Measurements from ENCODE around the gene OCA2. TPM values are rescaled to one million over a fixed set of nuclear protein-coding genes. Genes with fewer than 3 reads are reported as not detected.

Gene OCA2
- polyA plus RNA-seq, 3 donors, result not detected

DNA sequence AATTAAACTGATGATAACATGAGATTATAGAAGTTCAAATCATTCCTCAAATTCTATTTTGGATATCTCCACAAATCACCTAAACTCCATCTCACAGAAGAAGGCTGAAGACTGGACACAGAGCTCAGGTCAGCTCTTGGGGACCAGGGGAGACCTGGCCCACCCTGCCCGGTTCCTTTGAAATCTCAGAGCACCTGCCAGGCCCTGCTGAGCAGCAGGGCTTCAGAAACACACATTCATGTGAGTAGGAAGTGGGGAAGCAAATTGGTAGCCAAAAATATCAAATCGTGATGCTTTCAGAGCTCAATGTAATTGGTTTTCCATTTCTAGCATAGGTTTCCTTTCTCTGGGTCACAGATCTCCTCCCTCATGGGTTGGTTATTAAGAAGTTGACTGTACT is 76.2 kb downstream of the OCA2 start:
- Histone ChIP-seq H2AFZ (ENCODE audit: insufficient read depth, low read depth, low read length, poor library complexity, severe bottlenecking) (no peak overlapping the region), H3K4me3 (replicated peaks in 1 of 3; ENCODE audit: low read depth in 2 of 3, low read length in 3 of 3) (no peak overlapping the region), H3K4me2 (replicated peaks; ENCODE audit: extremely low read depth, low read length, poor library complexity, severe bottlenecking) (no peak overlapping the region), H4K20me1 (ENCODE audit: insufficient read depth, low read length) (no peaks in the 10 kb centered on the region), H3K4me1 (ENCODE audit: control insufficient read depth in 1 of 2, insufficient read depth in 2 of 2, low read length in 2 of 2) (no peaks in the 10 kb centered on the region), H3K79me2 (ENCODE audit: insufficient read depth, low read length) (no peaks in the 10 kb centered on the region), H3K27ac (ENCODE audit: low read depth in 1 of 2, low read length in 2 of 2) (no peak overlapping the region), H3K27me3 (ENCODE audit: control insufficient read depth in 2 of 2, insufficient read depth in 2 of 2, low read length in 2 of 2) (no peaks in the 10 kb centered on the region), H3K9me3 (replicated peaks in 1 of 2; ENCODE audit: control insufficient read depth in 1 of 2, insufficient read depth in 1 of 2, low read length in 2 of 2) (peaks cover 8 to 11% of the 10 kb centered on the region in 2 donors), H3K9ac (ENCODE audit: insufficient read depth, low read length, poor library complexity, severe bottlenecking) (no peak overlapping the region), H3K36me3 (replicated peaks in 1 of 2; ENCODE audit: control insufficient read depth in 1 of 2, insufficient read depth in 2 of 2, low read length in 2 of 2) (no peaks in the 10 kb centered on the region)
- Mint-ChIP-seq H3K4me1 (no peaks in the 10 kb centered on the region), H3K27ac (no peak overlapping the region), H3K27me3 (ENCODE audit: low read depth in 3 of 3) (peaks cover 0 to 4% (median 2%) of the 10 kb centered on the region in 3 donors), H3K4me3 (no peak overlapping the region), H3K9me3 (peaks cover 2 to 11% (median 4%) of the 10 kb centered on the region in 7 donors), H3K36me3 (no peaks in the 10 kb centered on the region)
- no CpG with 5 or more reads among the region's 2 CpGs for WGBS (ENCODE audit: insufficient coverage)
- no peak for DNase-seq
- TF ChIP-seq, protein P1, sequence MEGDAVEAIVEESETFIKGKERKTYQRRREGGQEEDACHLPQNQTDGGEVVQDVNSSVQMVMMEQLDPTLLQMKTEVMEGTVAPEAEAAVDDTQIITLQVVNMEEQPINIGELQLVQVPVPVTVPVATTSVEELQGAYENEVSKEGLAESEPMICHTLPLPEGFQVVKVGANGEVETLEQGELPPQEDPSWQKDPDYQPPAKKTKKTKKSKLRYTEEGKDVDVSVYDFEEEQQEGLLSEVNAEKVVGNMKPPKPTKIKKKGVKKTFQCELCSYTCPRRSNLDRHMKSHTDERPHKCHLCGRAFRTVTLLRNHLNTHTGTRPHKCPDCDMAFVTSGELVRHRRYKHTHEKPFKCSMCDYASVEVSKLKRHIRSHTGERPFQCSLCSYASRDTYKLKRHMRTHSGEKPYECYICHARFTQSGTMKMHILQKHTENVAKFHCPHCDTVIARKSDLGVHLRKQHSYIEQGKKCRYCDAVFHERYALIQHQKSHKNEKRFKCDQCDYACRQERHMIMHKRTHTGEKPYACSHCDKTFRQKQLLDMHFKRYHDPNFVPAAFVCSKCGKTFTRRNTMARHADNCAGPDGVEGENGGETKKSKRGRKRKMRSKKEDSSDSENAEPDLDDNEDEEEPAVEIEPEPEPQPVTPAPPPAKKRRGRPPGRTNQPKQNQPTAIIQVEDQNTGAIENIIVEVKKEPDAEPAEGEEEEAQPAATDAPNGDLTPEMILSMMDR (IDR thresholded peaks at IDR 0.05), result no peak
- intact Hi-C loops (cut with micrococcal nuclease), result no loop called here

DNA sequence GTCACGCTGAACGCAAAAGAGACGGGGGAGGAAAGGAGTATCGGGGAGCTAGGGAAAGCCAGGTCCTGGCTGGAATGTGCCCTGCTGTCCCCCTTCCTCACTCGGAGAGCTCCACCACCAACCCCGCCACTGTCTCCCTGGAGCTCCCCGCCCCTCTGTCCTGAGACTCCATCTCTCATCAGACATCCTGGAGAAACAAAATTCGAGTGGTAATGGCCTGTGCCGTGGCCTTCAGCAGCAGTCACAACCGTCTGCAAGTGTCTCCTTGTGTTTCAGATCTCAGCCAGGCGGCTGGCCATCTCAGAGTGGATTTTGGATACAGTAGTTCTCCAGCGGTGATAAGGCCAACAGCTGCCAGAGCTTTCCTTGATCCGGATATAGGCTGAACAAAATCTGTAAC is 76.9 kb downstream of the OCA2 start:
- Mint-ChIP-seq H3K27ac (no peak overlapping the region), H3K27me3 (ENCODE audit: low read depth in 3 of 3) (peaks cover 0 to 4% (median 2%) of the 10 kb centered on the region in 3 donors), H3K4me3 (no peak overlapping the region), H3K36me3 (no peaks in the 10 kb centered on the region), H3K9me3 (peaks cover 0 to 5% (median 4%) of the 10 kb centered on the region in 7 donors), H3K4me1 (no peaks in the 10 kb centered on the region)
- Histone ChIP-seq H3K4me3 (replicated peaks in 1 of 3; ENCODE audit: low read depth in 2 of 3, low read length in 3 of 3) (no peak overlapping the region), H3K36me3 (replicated peaks in 1 of 2; ENCODE audit: control insufficient read depth in 1 of 2, insufficient read depth in 2 of 2, low read length in 2 of 2) (no peaks in the 10 kb centered on the region), H3K4me1 (ENCODE audit: control insufficient read depth in 1 of 2, insufficient read depth in 2 of 2, low read length in 2 of 2) (no peaks in the 10 kb centered on the region), H3K4me2 (replicated peaks; ENCODE audit: extremely low read depth, low read length, poor library complexity, severe bottlenecking) (no peak overlapping the region), H3K27ac (ENCODE audit: low read depth in 1 of 2, low read length in 2 of 2) (no peak overlapping the region), H4K20me1 (ENCODE audit: insufficient read depth, low read length) (no peaks in the 10 kb centered on the region), H3K9ac (ENCODE audit: insufficient read depth, low read length, poor library complexity, severe bottlenecking) (no peak overlapping the region), H3K79me2 (ENCODE audit: insufficient read depth, low read length) (no peaks in the 10 kb centered on the region), H2AFZ (ENCODE audit: insufficient read depth, low read depth, low read length, poor library complexity, severe bottlenecking) (no peak overlapping the region), H3K27me3 (ENCODE audit: control insufficient read depth in 2 of 2, insufficient read depth in 2 of 2, low read length in 2 of 2) (no peaks in the 10 kb centered on the region), H3K9me3 (replicated peaks in 1 of 2; ENCODE audit: control insufficient read depth in 1 of 2, insufficient read depth in 1 of 2, low read length in 2 of 2) (peaks cover 8 to 10% of the 10 kb centered on the region in 2 donors)
- DNase-seq, result no peak
- WGBS (ENCODE audit: insufficient coverage), result 91% methylated on average over 6 of the region's 13 CpGs
- intact Hi-C loops (cut with micrococcal nuclease), result no loop called here
- TF ChIP-seq, protein P1 (IDR thresholded peaks at IDR 0.05), result no peak
